ENCODE data around the gene DCLK1.

DCLK1 gene

DNA sequence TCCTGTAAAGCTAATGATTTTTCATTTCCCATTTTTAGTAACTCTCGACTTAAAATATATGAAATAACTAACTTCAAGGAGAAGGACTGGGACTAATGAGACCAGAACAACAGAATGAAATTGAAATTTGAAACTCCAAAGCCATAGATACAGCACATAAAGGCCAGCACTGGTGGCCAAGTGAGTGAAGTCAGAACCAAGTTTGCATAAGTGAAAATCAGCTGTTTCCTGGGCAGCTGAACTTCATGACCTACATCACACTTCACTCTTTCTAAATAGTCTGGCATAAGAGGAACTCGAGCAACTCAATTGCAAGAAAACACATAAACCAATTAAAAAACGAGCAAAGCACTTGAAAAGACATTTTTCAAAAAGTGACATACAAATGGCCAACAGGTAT lies 84.5 kb downstream of the DCLK1 start:
- DNase-seq: no peak

DNA sequence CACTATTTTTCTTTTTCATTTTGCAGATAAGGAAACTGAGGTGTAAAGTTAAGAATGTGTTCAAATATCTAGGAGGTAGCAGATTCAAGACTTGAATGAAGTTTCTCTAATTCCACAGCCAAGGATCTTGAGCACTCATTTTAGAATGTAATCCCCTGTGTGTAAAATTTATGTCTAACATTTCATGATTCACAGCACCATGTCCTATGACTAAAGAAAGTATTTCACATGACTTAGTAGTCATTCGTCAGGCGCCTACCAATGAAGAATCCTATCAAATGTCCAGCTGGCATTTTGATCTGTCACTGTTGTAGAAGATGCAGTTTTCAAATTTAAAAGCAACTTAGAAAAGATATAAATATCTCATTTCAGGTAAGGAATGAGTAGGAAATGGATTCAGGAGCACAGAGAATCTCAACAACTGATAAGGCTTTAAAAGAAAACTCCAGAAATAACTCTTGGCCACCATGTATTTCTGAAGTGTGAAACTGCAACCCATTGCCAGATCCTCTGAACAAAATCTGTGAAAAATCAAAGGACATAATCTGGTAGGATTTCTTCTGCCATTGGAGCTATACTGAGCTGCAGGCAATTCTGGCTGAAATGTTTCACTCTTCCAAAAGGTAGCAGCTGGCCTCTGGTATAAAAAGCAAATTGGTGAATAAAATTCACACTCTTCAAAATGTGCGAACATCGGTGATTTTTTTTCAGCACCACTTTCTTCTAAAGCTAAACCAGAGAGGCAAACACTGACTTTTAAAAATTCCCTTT lies 92.2 kb downstream of the DCLK1 start:
- DNase-seq: peak in 6 of 58 donors; percentile 2 to 58 (median 30)

DNA sequence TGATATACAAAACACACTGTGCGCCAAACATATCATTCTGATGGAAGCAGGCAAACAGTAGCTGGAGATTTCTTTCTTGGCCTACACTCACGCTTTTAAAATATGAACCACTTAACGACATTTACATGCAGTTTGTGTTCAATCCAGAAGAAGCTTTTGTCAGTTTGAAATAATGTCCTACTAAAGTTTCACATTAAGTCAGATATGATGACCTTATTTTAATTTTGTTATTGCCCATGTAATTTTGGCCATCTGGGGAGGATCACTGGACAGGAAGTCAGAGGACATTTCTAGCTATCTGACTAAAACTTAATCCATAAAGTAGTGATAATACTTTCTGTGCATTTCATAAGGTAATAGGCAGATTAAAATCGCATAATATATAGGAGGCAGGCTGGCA lies 98.1 kb downstream of the DCLK1 start:
- no peak for DNase-seq

DNA sequence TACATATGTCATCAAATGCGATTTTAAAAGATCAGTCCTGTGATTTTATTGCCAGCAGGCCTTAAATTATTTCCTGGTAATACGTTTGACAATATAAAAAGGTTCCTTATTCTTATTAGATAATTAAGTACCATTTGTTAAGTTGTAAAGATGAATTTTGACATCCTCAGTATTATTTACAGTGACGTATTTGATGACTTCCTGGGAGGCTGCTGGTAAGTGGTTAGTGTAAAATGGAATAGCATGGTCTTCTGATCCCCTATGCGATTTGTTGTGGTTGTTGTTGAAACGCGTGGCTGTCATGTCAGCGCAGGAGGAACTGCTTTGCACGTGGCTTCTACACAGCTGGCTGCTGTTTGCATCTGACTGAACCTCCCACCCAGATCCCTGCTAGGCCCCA lies 99.7 kb downstream of the DCLK1 start:
- DNase-seq: no peak

DNA sequence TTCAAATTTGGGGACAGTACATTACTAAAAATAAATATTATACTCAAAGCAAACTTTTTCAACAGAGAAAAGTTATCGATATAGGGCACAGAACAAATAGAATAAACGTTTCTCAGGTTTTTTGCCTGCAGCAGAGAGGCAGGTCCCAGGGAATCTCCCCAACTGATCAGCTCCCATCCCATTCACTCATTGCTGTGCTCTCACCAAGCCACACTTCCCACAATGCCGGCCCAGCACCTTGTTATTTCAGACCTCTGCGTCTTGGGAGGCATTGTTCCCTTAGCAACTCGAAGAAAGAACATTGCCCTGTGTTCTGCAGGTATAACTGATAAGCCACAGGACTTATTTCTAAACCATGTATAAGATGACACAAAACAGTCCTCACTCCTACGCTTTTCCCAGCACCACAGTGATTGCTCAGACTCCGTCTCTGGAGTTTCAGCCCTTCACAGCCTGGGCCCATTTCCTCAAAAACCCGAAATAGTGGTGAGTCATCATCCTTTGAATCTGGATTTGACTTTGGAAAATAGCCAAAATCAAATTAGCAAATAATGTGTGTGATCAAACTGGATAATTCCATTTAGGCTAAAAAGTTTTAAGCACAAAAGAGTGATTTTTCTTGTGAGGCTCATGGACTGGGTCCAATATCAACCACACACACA lies 100.4 kb downstream of the DCLK1 start:
- DNase-seq: peak in 5 of 58 donors; percentile 1 to 15 (median 8)

DNA sequence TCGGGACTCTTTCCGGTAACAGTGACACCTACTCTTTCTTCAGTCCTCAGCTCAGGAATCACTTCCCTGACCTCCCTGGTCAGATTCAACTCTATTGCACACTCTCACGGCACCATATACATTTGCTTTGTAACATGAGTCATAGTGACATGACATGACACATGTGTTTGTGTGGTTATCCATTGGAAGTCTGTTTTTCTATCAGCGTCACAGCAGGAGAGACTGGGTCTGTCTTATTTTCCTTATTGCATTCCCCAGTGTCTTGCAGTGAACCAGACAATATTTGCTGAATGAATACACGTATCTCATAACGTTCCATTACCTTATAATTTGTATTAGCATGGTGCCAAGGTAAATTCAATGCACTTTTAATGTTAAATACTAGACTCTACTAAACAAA lies 102.0 kb downstream of the DCLK1 start:
- no peak for DNase-seq

DNA sequence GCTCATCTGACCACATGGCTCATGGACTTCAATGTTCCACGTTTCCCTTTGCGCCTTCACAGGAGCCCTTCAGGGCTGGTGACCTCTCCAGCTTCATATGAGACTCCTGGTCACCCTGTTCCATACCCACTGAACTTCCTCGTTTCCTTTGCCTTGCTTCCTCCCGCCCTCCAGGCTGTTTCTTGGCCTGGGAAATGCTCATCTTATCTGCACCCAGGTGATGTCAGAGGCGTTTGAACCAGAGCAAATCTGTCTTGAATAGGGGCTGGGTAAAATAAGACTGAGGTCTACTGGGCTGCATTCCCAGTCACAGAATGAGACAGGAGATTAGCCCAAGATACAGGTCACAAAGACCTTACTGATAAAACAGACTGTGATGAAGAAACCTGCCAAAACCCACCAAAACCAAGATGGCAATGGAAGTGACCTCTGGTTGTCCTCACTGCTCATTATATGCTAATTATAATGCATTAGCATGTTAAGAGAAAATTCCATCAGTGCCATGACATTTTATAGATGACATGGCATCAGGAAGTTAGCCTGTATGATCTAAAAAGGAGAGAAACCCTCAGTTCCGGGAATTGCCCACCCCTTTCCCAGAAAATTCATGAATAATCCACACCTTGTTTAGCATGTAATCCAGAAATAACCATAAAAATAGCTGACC lies 102.7 kb downstream of the DCLK1 start:
- DNase-seq: no peak

DNA sequence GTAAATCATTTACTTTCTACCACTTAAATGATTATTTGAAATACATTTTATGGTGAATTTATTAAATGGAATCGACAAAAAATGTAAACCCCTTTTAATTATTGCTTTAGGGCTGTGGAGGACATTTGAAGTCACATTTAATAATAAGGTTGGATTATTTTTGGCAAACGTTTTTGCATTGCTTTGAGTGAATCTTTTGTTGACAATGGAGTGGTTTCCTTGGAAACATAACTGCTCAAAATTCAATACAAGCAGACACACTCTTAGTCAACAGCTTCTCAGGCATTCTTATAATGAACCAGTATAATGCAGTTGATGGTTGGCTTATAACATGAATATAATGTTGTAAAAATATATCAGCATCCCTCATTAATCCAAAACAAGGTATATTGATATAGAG lies 104.7 kb downstream of the DCLK1 start:
- DNase-seq: no peak

DNA sequence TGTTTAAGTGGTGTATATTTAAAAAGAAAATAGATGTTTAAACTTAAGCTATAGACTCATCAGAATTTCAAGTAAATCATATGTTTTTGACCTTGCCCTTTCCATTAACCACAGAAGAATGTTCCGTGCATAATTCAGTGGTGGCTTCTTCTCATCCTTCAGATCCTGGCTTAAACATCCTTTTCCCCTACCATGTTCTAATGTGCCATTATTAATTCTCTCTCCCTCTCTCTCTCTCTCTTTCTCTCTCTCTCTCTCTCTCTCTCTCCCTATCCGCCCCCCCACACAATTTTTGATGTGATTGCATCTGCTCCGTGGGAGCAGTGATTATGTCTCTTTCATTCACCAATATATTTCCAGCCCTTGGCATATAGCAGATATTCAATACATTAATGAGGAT lies 116.4 kb downstream of the DCLK1 start:
- no peak for DNase-seq

DNA sequence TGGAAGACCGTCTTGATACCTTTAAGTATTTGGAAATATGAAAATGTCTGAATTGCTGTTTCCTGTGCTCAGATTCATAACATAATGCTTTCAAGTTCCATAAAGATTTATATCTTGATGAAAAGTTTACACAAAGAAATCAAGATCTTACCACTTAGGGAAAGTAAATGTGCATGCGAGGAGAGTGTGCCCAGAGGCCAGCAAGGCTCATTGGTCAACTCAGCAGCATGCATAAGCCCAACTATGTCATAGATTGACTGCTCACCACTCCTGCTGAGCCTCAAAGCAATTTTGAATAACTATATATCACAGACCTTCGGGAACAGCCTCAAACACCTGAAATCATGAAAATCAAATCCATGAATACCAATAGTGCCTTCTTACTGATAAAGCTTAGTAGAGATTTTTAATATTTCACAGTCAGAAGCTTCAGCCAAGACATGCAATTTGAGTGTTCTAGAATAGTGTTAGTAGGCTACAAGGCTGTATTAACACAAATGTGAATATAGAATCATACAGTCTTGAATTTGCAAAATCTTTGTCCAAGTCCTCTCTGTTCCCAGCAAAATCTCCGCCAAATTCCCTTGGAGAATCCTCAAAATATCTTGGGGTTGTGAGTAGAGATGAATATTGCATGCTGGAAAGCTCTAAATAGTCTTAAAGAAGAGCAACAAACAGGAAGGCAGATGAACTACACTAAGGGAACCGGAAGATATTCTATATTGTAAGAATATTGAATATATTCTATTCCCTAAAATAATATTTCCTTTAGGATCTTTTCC lies 124.1 kb downstream of the DCLK1 start:
- DNase-seq: no peak

DNA sequence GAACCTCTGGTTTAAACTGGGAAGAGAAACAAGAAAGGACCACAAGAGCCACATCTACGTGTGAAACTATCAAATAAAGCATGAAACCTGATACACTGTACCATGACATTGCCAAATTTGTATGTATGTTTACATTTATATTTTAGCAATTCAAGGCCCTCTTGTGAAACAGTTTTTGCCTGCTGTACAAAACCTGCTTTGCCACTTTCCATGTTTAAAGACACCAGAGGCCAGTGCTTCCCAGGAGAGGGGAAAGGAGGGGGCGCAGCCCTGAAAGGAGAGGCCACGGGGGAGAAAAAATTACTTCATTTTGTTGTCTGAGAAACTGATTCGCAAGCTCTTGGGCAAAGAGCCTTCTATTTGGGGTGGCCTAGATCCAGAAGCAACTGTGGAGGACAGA lies 124.8 kb downstream of the DCLK1 start:
- DNase-seq: no peak

DNA sequence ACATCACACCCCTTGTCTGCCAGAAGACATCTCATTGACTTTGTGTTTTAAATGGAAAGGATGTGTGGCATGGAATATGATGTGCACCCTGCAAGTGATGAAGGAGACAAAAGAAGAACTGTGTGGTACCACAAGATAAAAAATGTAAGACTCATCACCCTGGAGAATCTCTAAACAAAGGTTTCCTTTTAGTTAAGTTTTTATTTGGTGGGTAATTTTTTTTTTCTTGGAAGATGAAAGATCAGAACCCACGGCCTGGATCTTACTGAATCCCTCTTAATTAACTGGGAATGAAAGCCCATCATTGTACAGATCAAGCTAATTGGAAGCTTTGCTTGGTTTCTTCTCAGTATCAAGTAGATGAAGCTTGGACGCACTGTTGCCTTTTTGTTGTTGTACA lies 129.6 kb downstream of the DCLK1 start:
- DNase-seq: no peak

DNA sequence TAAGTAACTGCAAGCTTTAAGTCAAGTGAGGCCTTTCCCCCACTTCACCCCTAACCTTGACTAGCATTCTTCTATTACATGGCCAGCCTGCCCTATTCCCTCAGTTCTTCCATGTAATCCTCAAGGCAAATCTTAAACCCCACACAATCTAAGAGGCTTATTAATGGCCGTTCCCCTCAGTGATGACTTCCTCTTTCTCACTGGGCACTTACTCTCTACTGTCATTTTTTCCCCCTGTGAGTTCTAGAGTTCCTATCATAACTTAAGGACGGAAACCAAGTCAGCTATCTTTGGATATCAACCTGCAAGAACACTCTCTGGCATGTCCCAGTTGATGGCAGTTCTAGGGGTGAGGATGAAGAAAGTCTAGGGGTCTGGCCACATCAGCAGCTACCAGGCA lies 131.2 kb downstream of the DCLK1 start:
- DNase-seq: no peak

DNA sequence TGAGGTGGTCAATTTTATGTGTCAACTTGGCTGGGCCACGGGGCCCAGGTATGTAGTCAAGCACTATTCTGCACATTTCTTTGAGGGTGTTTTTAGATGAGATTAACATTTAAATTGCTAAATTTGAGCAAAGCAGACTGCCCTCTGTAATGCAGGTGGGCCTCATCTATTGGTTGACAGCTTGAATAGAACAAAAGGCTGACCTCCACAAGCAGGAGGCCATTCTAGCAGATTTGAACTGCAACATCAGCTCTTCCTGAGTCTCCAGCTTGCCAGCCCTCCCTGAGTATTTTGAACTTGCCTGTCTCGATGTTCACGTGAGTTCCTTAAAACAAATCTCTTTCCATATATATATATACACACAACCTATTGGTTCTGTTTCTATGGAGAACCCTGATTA lies 134.8 kb downstream of the DCLK1 start:
- no peak for DNase-seq

DNA sequence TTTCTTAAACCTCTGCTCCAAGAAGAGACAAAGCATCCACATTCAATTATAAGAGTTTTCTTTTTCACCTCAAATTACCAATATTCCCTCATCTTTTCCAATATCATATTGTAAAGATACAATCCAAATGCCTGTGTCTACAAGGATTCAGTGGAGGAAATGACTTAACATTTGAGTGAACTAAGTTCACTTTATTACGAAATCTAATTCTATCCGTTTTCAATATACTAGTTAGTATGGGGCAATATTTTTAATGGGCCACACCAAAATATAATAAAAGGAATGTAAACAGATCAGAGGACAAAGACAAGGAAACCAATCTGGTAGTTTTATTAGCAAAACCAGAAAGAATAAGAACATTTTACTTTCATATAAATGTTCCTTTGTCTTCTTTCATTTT lies 136.0 kb downstream of the DCLK1 start:
- DNase-seq: no peak

DNA sequence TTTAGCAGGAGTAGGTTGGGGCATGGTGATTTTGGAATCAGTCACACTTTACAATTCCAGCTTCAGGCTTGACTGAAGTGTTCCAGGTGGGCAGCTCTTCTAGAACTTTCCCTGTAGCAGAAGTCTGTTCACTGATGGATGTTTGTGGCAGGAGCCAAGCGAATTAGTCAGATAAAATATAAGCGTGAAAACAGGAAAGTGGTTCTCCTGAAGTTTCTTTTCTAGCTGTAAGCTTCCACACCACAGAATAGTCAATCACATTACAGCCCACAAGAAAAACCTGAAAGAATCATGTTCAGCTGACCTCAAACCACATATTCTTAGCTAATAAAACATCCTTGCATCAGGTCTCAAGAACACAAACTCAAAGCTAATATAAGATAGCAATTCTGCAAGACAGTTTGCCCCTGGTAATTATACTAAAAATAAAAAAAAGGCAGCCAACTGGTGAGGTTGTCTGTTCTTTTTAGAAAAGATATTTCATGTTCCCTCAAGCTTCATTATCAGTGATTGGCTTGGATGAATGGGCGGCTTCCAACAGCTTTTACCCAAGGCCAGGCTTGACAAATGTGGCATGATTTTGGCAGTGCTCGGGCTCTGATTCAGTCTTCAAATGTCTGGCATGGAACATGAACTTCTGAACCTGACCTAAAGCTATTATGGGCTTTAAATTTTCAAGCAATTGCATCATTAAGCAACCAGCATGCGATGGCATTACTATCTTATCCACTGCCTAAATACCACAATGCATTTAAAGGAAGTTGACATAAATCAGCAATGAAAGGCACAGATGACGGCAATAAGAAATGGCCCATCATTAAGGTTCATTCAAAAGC lies 136.8 kb downstream of the DCLK1 start:
- DNase-seq: peak in 13 of 58 donors; percentile 9 to 51 (median 23)

DNA sequence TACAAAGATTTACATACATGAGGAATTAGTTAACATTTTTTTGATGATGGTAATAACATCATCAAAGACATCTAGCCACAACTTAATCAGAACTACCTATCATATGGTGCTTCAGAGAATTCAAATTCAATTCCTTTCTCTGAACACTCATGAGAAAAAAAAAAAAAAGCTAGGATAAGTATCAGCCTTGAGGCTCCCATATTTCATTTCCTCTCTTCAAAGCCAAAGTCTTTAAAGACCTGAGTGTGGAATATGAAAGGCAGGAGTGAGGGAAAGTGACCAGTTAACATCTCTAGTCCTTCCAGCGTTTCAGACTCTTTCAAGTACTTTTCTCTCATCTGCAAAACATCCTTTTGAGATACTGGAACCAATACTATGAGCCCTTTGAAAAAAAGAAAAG lies 137.5 kb downstream of the DCLK1 start:
- no peak for DNase-seq

DNA sequence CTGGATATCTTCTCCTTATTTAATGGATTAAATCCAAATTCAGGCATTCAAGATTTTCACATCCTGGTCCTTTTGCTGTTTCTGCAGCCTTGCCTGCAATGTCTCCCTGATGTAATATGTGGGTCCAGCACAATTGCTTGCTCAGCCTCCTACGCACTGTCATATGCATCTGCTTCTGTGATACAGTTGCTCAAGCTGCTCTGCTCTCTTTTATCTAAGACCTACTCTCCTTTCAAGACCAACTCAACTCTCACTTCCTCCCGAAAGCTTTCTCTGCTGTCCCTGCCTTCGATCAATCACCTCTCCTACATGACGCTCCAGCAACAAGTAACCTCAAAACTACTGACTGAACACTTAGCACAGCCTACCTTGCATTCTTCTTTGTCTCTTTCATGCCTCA lies 138.2 kb downstream of the DCLK1 start:
- peak in 24 of 58 donors; percentile 1 to 69 (median 28) for DNase-seq

DNA sequence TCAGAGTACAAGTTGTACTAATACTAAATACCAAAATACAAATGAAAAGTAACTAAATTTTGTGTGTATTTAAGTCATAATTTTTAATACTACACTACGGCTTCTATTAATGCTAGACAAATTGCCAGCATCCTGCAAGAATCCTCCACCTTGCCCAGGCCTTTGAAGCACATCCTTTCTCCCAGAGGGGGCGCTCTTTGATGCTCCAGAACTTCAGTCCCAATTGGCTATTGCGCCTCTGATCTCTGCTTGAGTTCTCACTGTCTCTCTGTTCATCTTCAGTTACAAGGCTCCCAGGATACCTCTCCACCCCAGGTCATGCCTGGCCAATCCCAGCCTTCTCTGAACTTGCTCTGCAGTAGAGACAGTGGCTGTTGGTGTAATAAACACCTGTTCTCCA lies 141.0 kb downstream of the DCLK1 start:
- DNase-seq: no peak

DNA sequence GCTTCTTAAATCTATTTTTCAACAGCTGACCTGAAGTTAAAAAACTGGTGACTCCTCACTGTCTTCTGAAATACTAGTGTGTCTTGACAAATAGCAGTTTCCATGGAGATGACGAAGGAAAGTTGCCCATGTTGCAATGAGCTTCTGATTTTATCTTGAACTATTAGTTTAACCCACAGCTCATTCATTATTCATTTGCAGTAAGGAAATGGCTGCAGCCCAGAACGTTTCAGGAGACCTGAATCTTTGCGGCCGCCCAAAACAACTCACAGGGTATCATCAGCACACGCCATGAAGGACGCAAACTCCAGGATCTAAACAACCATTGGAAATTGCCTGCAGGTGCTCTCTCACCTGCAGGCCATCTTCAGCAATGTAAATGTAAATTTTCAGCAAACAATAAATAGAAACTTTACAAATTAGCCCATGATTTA lies 142.5 kb downstream of the DCLK1 start:
- DNase-seq: no peak
